Adrenal gland (tissue), 5 donors: ENCODE results near the gene DOHH.
"Not testable (repeated sequence)": the region's sequence is repeated elsewhere in the genome, so short reads cannot be mapped to it uniquely, and the experiment has no call there.

ENCODE experiments used
- POLR2A ChIP-seq, 2 donors: fragments of 450-650 bp; IDR thresholded peaks; one replicate each; pipeline ENCODE4 v1.6.1; 2017; ENCODE audit warnings: antibody characterized with exemption in 2 of 2, mild to moderate bottlenecking in 2 of 2, moderate library complexity in 1 of 2
- TF ChIP-seq, protein P1 (sequence below), 6 experiments: fragments of 450-650 bp in 4 of 6; fragments of 200-600 bp in 2 of 6; sonication (generic) in 1 of 6; IDR thresholded peaks; 1 replicate in 5 of 6; 2 replicates in 1 of 6; pipeline versions ENCODE4 v1.5.1 to v1.8.0; 2016 to 2021; ENCODE audit warnings: antibody characterized with exemption in 6 of 6, mild to moderate bottlenecking in 2 of 6, moderate library complexity in 1 of 6
- donor health status: DM: no; HTN: no; CAD: no.

GRCh38 chr19:3446657-3447056, 53.8 kb downstream of the DOHH start:
- TF ChIP-seq, protein P1, sequence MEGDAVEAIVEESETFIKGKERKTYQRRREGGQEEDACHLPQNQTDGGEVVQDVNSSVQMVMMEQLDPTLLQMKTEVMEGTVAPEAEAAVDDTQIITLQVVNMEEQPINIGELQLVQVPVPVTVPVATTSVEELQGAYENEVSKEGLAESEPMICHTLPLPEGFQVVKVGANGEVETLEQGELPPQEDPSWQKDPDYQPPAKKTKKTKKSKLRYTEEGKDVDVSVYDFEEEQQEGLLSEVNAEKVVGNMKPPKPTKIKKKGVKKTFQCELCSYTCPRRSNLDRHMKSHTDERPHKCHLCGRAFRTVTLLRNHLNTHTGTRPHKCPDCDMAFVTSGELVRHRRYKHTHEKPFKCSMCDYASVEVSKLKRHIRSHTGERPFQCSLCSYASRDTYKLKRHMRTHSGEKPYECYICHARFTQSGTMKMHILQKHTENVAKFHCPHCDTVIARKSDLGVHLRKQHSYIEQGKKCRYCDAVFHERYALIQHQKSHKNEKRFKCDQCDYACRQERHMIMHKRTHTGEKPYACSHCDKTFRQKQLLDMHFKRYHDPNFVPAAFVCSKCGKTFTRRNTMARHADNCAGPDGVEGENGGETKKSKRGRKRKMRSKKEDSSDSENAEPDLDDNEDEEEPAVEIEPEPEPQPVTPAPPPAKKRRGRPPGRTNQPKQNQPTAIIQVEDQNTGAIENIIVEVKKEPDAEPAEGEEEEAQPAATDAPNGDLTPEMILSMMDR (IDR thresholded peaks at IDR 0.05), result not testable (repeated sequence)
- TF ChIP-seq POLR2A (IDR thresholded peaks at IDR 0.05), result not testable (repeated sequence)
